GM15510 (cell line): ENCODE results near the gene DIP2A.

Experiments
- POLR2A ChIP-seq: IDR thresholded peaks from 3 replicates; pipeline ENCODE4 v1.6.1; 2011; ENCODE audit warnings: borderline replicate concordance; ENCODE audit not compliant: insufficient read length; ENCODE audit errors: extremely low read depth

The DIP2A gene

DNA sequence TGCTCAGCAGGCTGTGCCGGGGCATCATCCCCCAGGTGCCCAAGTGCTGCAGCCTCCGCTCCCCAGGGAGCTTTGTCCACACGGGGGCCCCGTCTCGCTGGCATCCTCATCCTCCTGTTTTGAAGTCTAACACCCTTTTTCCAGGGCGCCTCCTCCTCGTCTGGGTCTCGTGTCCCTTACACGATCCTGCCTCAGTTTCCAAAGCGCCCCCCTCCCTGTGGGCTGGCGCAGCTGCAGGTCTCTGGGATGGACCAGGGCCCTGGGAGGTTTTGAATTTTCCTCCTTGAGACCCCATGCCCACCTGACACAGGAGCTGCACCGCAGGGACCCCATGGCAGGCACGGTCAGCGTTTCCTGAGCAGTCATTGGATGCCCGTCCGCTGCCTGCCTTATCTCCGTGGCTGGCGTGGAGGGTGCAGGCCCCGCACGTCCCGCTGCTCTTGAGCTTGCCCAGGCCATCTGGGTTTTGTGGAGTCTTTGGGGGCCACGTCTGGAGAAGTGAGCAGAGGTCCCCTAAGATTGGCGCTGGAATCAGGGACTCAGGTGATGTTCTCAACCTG is 37.4 kb upstream of the DIP2A start:
- no peak for TF ChIP-seq POLR2A

DNA sequence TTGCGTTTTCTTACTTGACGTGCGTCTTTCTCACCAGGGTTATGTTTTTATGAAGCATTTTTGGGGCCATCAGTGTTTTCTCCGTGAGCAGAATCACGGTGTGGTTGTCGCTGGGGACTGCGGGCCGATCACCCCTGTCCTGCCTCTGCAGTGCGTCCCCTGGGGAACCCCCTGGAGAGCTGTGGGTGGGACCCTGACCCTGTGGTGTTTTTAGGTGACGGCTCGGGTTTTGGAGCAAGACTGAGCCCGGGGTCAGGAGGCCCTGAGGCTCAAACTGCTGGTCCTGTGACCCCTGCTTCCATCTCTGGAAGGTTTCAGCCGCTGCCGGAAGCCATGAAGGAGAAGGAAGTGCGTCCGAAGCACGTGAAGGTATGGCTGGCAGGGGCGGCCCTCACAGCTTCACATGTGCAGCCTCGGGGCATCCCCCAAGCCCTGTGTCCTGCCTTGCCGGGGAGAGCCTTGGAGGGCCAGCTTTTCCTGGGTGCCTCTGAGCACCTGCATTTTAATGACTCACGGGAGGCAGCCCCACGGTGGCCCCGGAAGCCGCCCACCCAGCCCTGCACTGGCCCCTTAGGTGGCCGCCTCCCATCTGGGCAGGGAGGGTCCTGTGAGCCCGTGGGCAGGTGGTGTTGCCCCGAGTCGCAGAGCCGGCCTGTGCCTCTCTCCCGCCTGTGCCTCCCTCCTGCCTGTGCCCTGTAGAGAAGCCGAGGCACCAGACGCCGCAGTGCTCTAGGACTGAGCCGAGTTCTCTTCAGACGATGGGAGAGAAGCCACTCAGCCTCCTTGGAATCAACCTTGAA is 36.7 kb upstream of the DIP2A start:
- no peak for TF ChIP-seq POLR2A

DNA sequence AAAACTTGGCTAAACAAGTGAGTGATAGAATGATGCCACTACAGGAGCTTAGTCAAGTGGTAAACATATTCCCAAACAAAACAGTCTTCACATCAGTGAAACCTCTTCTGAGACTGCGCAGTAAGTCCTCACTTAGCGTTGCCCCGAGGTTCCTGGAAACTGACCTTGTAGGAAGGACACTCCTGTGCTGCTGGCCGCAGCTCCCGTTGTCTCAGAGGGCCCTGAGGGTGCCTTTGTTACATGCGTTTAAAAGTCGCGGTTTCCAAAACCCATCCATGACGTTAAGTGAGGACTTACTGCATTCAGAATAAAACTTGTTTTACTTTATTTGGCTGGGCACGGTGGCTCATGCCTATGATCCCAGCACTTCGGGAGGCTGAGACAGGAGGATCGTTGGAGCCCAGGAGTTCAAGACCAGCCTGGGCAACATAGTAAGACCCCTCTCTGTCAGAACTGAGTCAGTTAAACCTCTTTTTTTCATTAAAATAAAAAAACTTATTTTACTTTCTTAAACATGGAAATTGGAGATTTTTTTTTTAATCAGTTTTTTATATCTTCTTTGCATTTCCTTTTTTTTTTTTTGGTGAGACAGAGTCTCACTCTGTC is 36.0 kb upstream of the DIP2A start:
- TF ChIP-seq POLR2A: no peak

DNA sequence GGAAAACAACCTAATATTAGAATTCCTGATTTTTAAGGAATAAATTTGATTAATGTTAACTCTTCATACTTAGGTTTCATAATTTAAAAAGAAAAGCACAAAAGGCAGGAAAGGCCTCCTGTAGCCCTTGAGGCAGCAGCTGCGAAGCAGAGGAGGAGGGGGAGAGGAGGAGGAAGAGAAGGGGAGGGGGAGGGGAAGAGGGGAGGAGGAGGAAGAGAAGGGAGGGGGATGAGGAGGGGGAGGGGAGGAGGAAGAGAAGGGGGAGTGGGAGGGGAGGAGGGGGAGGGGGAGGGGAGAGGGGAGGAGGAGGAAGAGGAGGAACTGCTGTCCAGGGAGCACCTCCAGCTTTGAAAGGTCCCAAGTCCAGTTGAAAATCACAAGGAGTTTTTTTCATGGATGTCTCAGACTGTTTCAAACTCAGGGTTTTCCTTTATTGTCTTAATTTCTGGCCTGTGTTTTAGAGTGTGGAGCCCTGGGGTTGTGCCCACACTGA is 35.1 kb upstream of the DIP2A start:
- TF ChIP-seq POLR2A: no peak

DNA sequence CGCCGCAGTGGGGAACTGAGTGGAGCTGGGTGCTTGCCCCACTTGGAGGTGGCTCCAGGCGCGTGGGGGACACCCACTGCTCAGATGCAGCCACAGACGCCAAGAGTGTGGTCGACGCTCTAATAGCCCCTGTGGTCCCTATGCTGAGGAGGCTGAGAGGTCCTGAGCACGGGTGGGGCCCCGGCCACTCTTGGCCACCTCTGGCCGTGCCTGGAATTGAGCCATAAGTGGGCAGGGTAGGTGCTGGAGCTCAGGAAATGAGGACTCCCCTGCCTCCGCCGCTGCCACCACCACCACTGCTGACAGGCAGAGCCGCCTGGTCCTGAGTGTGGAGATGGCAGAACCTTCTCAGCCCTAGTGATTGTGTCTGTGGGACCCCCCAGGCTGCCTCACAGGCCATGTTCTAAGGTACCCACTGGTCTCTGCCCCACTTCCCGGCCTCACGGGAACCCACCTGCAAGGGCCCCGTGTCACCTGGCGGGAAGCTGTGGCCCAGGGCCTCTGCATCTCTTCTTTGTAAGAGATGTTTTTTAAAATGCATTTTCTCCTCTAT is 34.6 kb upstream of the DIP2A start:
- no peak for TF ChIP-seq POLR2A

DNA sequence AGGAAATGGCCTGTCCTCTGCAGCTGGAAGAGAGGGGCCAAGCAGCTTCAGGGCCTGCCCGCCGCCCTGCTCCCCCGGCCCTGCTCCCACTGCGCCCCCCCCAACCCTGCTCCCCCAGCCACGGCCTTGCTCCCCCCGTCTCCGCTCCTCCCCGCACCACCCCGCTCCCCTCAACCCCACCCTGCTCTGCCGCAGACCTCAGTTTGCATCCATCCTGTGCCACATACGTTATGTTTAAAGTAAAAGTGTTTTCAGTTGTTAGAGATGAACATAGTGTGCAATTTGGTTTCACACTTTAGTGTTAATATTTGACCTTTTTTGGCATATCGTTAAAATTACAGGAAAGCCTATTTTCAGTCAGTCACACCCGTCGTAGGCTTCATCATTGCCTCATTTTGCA is 34.1 kb upstream of the DIP2A start:
- TF ChIP-seq POLR2A: no peak

DNA sequence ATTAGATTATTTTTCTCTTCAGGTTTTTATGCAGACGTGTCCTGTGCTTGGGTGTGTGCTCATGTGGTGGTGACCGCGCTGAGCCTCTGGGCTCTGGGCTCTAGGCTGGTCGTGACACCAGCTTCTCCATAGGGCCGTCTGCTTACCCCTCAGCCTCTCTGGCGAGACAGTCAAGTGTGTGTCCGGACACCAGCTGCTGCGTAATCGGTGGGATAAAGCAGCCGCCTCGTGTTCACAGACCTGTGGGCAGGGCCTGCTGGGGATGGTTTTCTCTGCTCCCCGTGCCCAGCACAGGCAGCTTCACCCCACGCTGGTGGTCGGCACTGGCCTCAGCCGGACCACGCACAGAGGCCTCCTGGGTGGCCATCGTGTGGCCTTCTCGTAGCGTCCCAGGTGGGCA is 33.6 kb upstream of the DIP2A start:
- TF ChIP-seq POLR2A: no peak

DNA sequence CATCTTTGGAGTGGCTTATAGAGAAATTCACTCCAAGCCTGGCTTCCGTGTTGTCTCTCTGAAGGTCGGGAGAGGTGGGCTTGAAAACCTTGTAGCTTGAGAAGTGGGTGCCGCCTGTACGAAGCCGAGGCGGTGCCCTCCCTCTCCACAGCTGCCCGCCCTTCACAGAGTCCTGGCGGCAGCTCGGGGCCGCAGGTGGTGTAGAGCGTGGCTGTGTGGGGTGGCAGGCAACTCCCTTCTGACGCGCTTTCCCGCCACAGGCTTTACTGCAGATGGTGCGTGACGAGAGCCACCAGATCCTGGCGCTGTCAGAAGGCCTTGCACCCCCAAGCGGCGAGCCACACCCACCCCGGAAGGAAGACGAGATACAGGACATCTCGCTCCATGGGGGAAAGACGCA is 33.1 kb upstream of the DIP2A start:
- no peak for TF ChIP-seq POLR2A

DNA sequence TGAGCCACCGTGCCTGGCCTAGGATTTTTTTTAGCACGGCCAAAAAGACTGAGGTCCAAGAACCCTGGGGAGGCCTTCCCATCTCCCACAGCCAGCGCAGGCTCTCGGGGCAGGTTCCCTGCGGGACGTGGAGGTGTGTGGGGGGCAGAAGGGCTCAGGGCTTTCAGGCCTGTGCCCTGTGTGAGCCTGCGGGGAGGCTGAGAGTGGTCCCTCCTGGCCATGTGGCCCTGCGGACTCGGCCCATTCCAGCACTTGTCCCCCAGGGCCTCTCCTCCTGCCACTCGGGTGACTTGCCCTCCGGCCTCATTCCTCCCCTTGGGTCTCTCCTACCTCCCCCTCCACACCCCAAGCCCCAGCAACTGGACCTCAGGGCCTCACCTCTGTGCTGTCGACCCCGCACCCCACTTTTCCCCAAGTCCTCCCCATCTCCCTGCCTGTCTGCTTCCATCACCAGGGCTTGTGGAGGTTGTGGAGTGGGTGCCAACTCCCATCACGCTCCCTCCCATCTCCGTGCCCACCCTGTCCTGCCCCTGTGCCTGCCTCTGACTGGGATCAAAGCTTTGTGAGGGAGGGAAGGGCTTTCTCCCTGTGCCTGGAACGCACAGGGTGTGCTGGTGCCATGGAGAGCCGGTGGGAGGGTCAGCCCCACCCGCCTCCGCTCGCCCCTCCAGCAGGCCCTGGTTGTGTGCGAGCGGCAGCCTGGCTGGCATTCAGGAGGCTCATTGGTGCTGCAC is 32.2 kb upstream of the DIP2A start:
- TF ChIP-seq POLR2A: no peak

DNA sequence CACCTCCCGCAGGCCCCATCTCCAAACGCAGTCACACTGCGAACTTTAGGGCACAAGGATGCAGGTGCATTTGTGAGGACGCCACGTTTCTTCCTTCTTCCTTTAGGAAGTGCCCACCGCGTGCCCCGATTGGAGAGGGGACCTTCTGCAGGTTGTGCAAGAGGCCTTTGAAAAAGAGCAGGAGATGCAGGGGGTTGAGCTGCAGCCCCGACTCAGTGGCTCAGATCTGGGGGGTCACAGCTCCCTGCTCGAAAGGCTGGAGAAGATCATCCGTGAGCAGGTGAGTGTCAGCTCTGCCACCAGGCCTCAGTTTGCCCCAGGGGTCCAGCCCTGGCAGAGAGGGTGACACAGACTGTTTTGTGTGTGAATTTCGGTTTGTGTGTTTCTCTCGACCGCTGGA is 31.2 kb upstream of the DIP2A start:
- no peak for TF ChIP-seq POLR2A

DNA sequence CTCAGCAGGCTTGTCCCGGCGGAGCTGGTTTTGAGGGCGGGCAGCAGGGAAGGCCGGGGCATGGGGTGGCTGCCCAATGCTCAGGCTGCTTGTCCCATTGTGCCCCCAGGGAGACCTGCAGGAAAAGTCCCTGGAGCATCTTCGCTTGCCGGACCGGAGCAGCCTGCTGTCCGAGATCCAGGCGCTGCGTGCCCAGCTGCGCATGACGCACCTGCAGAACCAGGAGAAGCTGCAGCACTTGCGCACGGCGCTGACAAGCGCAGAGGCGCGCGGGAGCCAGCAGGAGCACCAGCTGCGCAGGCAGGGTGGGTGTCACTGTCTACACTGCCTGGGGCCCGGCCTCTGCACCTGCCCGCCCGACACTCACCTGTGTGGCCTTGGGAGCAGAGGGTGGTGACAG is 30.4 kb upstream of the DIP2A start:
- TF ChIP-seq POLR2A: no peak

DNA sequence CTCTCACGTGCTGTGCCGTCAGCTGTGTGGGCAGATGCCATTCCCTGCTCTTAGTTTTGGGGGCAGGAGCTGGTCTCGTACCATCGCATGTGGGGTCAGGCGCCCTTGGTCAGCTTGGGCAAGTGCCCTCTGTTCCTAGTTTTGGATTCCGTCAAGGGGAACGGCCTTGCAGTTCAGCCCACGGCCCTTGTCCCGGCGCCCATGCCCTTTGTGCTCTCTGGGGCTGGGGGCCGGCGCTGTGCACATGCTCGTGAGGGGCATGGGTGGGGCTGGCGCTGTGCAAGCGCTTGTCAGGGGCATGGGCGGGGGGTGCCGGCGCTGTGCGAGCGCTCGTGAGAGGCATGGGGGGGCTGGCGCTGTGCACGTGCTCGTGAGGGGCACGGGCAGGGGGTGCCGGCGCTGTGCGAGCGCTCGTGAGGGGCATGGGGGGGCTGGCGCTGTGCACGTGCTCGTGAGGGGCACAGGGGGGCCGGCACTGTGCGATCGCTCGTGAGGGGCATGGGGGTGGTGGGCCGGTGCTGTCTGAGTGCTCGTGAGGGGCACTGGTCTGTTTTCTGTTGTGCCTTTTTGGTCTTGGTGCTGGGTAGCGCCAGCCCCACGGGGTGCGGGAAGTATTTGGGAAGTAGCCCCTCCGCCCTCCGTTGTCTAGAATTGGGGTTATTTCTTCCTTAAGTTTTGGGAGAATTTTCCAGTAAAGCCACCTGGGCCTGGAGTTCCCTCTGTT is 29.5 kb upstream of the DIP2A start:
- no peak for TF ChIP-seq POLR2A

DNA sequence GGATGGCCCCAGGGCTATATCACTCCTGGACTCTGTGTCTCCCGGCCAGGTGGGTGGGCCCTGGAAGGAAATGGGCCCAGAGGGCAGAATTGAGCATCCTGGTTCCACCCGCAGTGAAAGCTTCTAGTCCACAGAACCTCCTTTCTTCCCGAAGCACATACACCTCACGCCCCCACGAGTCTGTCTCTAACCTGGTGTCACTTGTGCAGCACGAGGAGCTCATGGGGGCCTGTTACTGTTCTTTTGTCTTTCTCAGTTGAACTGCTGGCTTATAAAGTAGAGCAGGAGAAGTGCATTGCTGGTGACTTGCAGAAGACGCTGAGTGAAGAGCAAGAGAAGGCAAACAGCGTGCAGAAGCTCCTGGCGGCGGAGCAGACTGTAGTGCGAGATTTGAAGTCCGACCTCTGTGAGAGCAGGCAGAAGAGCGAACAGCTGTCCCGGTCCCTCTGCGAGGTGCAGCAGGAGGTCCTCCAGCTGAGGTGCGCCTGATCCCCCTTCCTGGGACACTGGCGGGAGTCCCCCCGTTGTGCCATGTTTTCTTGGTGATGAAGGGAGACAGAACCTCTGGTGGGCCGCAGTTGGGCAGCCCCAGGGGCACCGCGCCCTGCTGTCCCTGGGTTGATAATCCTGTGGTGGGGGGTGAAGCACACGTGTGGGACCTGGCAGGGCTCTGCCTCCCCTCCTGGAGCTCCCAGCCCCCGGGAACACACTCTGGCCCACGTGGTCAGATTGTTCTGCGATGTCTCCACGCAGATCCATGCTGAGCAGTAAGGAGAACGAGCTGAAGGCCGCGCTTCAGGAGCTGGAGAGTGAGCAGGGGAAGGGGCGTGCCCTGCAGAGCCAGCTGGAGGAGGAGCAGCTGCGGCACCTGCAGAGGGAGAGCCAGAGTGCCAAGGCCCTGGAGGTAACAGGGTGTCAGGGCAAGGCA is 28.7 kb upstream of the DIP2A start:
- TF ChIP-seq POLR2A: no peak
